NCI-H2196 (cell line): ENCODE results near the gene EXOC6B.
A peak's percentile ranks its signal among the peaks of the same experiment; 100 is the strongest.

Experiments
- DNase-seq: peaks from one replicate; lab custom pipeline; 2025; ENCODE audit not compliant: unreplicated experiment; lab: John Stamatoyannopoulos, UW

The EXOC6B gene

DNA sequence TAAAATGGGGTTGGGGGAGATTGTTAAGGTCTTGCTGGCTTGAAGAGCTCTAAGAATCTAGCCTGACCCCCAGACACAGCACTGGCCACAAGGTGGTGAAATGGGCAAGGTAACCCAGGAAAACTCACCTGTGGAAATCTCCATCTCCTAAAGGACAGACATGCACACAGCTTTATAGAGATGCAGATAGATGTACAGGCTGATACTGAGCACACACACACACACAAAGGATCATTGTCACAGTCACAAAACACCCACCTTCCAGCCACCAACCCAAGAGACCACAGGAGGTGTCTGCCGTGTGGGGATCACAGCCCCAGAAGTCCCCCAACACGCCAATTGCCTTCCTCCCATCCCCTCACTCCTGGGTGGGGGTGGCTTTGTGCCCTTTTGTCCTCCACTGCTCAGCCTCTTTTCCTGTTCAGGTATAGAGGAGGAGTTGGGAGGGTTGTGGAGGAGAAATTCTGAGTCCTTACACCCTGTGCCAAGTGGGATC, 674.9 kb downstream of the EXOC6B start:
- DNase-seq = no peak

DNA sequence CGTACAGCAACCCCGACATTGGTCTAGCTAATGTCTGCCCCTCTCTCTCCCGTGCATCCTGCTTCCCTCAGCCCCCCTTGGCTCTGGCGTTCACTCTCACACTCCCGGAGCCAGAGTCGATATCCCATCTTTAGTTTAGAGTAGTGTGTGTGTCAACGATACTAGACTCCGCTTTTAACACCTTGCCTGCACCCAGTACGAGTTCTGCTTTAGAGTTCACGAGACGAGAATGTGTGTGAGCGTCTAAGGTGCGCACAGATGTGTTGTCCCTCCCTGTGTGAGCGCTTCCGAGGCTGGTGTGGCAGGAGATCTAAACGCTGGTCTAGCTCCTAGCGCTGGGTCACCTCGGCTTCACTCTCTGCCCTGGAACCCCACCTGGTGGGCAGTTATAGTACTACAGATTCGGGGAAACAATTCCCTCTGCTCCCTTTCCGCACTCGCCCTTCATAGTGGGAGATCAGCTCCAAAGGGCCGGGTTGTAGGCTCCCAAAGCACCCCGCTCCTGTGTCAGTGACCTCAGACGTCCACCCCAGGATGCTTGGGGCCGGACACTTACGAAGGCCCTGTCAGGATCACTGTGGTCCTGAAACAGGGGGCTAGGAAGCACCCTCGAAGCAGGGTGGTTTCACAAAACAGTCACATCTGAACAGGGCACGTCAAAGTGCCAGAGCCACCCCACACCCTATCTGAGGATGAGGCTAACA, 675.5 kb downstream of the EXOC6B start:
- peak; percentile 62 for DNase-seq

- DNase-seq = no peak
Measured at GRCh38 chr2:72149556-72150156, 676.2 kb downstream of the EXOC6B start.

- peak; percentile 2 for DNase-seq
Measured at GRCh38 chr2:72148837-72149555, 676.8 kb downstream of the EXOC6B start.

DNA sequence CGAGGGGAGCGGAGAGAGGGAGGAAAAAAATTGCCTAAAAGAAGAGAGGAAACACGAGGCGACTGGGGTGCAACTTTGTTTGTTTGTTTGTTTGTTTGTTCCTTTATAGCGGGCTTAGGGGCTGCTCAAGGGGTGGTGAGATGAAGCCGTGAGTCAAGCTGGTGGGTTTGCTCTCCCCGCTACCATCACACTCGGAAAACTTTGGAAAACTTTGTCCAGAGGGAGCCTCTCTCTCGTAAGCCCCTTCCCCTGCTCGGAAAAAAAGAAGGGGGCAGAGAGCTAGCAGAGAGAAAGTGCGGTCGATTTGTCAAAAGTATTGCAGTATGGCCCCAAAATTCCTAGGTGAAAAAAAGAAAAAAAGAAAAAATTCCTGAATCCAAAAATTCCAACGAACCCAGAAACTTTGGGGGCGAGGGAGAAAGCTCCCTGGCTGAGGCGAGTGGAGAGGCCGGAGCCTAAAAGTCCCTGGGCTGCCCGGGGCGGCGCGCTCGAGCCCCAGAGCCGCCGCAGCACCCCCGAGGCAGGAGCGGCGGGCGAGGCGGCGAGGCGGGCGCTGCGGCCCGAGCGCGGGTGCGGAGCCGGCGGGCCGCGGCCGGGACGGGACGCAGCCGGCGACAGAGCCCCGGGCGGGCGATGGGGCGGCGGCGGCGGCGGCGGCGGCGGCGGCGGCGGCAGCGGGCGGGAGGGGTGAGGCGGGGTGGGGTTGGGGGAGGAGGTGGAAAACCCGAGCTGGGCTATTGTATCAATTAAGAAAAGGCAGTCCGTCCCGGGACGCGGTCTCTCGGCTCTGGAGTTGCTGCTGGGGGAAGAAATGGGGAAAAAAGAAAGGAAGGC, 677.6 kb downstream of the EXOC6B start:
- DNase-seq = no peak

DNA sequence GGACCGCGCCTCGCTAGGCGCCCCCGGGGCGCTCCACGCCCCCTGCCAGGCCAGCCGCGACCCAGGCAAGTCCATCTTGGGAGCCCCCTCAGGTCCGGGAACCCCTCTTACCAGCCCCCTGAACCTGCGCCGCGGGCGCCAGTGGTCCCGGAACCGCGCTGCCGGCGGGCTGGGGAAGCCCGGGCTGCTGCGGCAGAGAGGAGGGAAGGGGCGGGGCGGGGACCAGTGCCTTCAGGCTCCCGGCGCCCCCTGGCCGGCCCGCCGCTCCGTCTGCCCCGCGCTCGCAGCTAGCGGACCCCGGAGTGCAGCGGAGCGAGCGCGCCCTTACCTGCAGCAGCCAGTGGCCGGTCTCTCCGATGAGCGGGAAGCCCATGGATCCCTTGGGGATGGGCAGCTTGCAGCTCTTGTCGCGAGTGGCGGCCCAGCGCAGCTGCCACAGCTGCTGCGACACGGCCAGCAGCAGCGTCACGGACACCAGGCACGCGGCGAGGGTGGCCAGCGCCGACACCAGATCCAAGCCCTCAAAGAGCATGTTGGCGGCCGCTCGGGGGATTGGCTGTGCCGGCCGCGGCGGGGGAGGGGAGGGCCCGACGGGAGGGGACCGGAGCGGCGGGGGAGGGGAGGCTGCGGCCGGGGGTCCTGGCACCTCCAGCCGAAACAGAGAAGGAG, 678.4 kb downstream of the EXOC6B start, which contains the start of gene CYP26B1:
CYP26B1 (minus strand) TSS at position 560 of the 669 bp plus-strand sequence; CDS start at position 532, 28 bp downstream.
- no peak for DNase-seq

DNA sequence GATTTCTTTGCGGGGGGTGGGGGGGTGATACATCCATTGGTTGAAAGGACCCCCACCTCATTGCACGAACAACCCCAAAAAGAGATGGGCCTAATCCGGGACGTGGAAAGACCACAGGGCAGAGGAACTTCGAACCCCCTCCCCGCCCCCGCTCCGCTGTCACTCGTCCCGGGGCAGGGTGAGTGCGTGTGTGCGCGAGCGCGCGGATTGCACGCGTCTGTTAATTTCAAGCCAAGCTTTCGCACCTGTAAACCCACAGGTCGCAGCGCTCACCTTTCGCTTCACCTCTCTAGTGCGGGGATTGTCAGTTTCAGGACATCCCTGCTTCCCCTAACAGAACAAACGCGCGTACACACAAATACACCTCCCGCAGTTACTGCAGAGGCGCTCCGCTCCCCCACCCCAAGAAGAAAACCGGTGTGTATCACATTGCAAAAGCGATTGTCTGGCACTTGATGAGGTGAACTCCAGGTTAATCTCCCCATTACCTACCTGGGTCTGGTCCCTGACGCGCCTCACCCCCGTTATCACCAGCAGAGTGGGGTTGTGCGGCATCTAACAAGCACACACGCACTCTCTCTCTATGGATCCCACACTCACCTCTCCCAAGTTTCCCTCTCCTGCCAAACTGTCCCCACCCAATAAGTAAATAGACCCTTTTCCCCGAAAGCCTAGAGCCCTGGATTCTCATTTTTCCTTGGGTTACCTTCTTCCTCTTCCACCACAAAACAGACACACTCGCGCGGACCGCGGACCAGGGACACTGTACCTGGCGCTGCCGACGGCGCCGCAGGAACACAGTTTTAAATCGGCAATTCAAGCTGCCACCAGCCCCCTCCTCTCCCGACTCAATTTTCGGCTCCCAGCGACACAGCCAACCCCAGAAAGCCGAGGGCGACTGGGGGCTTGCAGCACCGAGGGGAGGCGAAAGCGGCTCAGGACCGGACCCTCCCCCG, 679.2 kb downstream of the EXOC6B start:
- DNase-seq = no peak

GRCh38 chr2:72145658-72146329, 680.0 kb downstream of the EXOC6B start:
- DNase-seq = no peak

DNA sequence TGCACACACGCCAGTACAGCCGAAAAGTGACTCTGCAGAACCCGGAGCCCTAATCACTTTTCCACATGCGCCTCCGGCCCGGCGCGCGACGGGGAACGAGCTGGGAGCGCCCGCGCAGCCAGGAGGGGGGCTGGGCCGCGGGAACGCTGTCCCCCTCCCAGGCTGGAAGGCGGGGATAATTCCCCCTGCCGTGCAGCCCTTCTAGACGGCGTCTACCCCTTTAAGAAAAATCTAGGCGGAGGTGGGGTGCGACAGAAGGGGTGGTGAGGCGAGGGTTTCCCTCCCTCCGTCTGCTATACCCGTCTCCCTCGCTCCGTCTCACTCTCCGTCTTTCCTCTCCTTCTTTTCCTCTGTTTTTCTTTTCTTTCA, 680.6 kb downstream of the EXOC6B start:
- DNase-seq = no peak

DNA sequence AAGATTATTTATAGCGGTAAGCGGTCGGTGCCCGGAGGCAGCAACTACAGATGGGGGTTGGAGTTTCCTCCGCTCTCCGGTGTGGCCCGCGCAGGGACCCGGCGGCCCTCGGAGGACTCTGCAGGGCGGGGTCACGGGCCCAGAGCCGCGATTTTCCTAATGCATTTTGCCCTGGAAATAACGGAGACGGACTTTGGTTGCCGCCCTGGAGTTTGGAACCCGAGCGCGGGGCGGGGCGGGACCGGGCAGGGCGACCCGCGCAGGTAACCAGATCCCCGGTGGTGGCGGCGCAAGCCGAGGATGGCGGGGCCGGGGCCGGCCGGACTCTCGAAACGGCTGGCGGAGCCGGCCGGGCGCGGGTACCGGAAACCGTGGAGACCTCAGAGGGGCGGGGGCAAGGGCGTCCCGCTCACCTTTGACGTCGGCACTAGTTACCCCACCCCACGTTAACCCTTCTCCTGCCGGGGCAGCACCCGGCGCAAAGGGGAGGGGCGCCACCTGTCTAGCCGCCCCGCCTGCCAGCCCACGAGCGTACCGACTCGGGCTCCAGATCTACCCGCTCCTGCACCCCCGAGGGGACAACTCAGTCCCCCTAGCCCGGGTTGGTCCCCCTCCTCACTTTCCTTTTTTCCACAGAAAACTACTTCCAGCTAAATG, 681.1 kb downstream of the EXOC6B start:
- peak; percentile 15 for DNase-seq

- no peak for DNase-seq
Measured at GRCh38 chr2:72144274-72144631, 681.6 kb downstream of the EXOC6B start.

DNA sequence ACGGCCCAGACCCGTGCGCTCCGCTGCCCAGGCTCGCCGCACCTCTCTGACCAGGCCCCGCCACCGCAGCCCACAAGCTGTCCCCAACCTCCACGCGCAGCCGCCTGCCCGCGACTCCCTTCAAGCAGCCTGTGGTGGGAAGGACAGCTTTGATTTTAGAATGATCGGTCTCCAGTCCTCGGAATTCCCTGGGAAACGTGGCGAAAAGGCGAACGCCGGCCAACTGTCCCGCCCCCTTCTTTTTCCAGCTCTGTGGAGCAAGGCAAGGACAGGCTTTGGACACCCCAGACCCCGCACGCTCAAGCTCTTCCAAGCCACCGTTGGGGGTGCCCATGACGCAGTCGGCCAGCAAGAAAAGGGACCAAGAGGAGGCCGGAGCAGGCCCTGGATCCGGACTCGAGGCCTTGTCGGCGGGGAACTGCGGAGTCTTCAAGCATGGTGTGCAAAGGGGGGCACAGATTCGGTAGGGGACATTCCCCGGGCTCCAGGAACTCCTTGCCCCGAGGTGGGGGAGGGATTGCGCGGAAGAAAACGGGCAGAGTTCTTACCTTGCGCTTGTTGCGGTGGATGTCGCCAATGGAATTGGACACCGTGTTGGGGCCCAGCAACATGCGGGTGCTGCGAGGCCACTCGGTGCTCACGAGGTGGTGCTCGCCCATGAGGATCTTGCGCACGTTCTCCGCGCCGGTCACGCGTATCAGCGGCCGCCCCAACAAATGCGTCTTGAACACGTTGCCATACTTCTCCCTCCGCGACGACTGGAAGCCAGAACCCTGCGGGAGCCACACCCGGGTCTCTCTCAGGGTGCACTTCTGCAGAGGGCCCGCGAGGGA, 682.2 kb downstream of the EXOC6B start:
- DNase-seq = no peak

GRCh38 chr2:72142570-72143440, 683.0 kb downstream of the EXOC6B start:
- no peak for DNase-seq

DNA sequence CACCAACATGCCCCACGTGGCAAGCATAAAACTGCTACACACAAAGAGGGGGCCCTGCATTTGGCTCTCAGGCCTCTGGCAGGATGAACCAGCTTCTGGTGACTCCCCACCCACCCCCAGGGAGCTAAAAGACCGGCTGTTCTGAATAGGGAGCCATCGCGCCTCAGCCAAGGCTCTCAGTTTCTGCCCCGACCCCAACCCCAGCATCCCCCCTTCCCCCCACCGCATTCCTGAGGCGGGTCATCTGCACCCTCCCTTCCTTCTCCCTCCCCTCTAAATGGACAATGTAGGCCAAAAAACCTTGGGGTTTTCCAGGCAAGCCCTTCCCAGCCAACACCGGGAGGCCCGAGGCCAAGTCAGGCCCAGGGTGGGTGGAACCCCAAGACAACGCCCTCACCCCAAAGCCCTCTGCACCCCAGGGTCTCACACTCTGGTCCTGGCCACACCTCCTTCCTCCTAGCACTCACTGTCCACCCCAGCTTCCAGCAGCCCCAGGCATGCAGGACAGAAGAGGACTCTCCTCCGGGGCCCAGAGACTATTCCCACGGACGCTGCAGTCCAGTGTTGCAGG, 683.9 kb downstream of the EXOC6B start:
- DNase-seq = no peak

- DNase-seq = no peak
Measured at GRCh38 chr2:72141032-72141645, 684.7 kb downstream of the EXOC6B start.

- DNase-seq = no peak
Measured at GRCh38 chr2:72140621-72140960, 685.2 kb downstream of the EXOC6B start.
